Embryonic facial prominence (tissue), 1 donor: Measurements from ENCODE around the gene TMEM174.
"Not testable (repeated sequence)": the region's sequence is repeated elsewhere in the genome, so short reads cannot be mapped to it uniquely, and the experiment has no call there.

Source experiments
- DNase-seq: peaks from one replicate; pipeline ENCODE4 v3.0.0-alpha.2; 2016; ENCODE audit errors: extremely low spot score

TMEM174 gene

DNA sequence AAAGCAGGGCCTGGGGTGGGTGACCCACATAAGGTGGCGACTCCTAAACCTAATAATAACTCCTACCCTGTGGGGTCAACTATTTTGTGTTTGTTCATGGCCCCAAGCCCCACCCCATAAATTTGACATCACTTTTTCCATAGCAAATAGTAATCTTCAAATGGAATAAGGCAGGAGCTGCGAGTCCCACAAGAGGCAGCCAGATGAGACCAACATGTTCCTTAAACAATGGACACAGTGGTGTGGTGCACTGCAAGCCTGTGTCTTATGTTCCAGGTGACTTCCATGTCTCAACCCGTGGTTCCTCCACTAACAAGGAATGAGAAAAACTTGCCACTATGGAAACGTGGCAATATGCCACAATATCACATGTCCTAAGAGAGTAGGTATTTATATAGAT is 20.6 kb downstream of the TMEM174 start:
- DNase-seq: no peak

DNA sequence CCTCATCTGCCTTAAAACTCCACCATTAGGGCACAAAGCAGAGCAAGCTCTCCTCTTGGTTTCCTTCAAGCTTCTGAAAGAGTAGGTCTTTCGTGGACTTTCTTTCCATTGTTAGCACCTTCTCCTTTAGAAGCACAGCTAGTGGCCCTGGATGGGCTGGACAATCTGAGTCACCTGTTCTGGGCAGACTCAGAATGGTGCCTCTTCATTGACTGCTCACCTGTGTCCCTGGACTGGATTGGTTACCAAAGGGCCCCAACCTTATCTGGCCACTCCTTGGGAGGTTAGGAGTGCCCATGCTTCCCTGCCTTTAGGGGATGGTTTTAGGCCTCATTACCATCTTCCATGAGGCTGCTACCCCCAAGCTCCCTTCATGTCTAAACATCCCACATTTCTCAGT is 23.2 kb downstream of the TMEM174 start:
- DNase-seq: no peak

DNA sequence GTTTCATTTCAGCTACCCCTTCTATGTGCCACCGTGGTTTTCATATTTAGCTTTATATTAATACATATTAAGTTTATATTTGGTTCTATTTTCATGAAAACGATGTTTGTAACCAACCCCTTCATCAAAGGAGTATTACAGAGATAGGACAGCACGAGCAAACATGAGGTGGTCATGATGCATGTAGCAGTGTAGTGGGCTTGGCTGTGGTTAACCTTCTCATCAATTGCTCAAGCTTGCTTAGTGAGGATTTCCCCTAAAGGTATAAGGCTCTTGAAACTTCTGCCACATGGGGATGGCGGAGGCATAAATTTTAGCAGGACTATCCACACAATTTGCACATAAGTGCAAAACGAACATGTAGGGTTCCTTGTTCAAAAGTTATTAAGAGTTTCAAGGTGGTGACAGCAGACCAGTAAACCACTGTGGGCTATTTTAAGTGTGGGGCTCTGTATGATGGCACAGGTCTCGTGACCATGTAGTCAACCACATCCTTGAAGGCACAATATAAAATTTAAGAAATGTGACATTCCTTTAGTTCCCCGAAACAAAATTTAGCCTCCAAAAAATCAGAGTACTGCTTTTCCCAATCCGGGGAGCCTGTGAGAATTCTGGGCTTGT is 24.8 kb downstream of the TMEM174 start:
- DNase-seq: no peak

DNA sequence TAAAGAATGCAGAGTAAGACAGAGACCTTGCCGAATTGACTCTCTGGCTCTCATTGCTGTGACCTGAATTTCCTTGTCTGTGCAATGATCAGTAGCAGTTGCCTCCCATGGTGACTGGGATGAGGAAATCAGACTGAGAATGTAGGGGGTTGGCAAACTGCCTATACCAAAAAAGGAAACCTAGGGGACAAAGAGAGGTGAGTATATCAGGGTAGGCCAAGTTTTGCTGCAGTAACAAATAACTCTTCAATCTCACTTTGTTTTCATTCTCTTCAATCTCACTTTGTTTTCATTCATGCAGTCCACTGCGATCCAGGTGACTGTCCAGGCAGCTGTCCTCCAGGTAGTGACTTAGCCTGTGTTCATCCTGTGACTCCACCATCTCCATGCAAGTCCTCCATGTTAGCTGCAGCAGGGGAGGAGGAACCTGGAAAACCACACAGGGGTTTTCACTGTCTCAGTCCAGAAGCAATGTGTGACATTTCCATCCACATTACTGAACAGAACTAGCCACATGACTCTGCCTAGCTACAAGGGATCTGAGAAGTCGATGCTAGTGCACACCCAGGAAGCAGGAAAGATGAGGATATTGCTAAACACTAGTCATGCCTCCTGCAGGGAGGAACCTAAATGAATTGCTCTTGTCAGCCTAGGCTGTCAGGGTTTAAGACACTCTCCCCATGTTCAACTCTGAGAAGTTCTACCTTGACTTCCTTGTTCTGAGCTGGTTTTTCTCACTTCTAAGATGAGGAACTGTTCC is 26.0 kb downstream of the TMEM174 start:
- DNase-seq: no peak

DNA sequence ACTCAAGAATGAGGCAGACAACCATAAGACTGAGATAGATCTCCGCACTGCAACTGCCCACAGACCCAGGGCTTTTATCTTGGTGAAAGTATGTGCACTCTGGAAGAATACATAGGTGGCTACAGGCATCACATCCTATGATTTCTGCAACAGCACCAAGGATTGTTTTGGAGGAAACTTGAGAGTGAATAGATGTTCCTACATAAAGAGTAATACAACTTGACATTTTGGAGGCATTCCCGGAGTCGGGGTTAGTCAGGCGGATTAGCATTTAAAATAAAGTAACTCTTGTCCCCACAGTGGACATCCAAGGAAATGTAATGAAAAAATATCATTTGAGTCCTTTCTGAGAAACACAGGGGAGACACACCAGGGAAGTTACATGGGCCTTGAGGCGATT is 26.7 kb downstream of the TMEM174 start:
- no peak for DNase-seq

DNA sequence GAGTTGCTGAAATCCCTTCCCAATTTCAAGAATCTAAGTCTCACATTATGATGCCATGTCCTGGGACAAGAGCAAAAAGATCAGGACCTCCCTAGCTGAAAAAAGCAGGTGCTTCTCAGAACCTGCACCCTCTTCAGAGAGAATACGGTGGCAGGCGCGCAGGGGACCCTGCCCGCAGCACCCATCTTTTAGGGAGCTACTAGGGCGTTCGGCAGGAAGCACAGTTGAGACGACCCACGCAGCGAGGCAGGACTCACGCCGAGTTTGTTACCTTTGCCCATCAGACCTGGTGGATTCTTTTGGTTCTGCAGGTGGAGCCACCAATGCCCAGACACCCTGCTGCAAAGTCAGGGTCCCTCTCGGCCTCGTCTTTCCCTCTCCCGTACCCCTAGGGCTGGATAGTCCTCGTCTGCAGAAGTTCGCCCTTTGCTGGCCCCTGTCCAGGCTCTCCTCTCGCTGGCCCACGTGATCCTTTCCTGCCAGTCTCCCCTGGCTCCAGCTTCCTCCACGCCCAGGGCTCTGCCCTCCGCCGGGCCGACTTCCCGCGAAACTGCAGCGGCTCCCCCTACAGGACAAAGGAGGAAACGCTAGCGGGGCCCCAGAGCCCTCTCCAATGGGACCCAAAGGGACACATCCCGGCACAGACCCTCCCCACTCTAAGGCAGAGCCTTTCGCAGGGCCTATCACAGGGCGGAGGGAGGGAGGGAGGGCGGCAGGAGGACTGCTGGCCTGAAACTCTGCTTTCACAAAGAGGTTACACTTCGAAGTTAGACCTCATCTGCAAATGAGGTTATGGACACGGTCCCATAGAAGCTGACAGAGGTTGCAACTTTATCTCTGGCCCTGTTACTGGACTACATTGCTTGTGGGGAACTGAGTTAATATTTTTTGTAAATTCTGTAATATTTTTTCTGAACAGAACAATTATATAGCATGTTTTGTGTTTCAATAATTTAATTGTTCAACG is 28.8 kb downstream of the TMEM174 start:
- no peak for DNase-seq

DNA sequence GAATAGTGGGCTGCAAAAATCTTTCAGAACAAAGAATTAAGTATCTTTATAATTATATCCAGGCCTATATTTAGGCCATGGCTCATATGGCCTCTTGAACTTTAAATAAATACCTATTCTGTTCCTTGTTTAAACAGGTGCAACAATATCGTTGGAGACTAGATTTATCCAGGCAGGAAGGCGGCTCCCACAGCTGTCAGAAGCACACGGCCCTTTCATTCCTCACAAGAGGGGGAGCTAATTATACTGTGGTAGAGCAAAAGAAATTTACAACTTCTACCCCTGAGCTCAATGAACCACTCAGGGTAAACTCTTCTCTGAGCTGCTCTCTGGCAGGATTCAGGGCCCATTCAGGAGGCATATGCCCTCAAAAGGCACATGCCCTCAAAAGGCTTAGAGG is 31.3 kb downstream of the TMEM174 start:
- DNase-seq: no peak

DNA sequence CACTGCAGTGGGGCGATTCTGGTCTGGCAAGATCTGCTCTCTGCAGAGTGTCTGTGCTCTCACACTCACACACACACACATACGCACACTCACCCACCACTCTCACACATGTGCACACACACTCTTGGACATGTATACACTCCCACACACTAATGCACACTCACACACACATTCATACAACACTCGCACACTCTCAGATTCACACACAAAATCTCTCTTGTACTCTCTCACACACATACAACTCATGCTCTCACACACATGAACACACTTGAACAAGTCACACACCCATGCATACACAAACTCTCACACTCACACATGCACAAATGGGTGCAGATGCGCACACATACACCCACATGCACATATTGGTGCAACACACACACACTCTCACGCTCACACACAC is 31.7 kb downstream of the TMEM174 start:
- no peak for DNase-seq

DNA sequence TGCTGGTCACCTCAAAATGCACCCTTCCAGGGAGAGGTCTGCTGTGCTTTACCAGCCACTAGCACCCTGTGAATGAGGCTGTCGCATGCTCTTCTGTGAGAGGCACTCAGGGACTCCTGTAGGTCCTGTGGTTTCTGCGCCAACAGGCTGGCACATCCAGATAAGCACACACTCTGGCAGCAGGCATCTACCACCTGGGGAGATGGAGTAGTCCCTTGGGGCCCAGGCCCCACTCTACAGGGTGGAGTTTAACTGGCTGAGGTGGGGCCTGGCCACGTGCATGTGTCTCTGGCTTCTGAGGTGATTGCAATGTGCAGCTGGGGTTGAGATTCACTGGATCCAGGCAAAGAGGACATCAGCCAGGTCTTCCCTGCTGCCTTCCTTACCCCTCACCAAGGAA is 32.3 kb downstream of the TMEM174 start:
- no peak for DNase-seq

DNA sequence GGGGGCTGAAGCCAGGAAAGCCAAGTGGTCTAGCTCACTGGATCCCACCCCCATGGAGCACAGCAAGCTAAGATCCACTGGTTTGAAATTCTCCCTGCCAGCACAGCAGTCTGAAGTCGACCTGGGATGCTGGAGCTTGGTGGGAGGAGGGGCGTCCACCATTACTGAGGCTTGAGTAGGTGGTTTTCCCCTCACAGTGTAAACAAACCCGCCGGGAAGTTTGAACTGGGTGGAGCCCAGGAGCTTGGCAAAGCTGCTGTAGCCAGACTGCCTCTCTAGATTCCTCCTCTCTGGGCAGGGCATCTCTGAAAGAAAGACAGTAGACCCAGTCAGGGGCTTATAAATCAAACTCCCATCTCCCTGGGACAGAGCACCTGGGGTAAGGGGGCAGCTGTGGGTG is 34.2 kb downstream of the TMEM174 start:
- not testable (repeated sequence) for DNase-seq

DNA sequence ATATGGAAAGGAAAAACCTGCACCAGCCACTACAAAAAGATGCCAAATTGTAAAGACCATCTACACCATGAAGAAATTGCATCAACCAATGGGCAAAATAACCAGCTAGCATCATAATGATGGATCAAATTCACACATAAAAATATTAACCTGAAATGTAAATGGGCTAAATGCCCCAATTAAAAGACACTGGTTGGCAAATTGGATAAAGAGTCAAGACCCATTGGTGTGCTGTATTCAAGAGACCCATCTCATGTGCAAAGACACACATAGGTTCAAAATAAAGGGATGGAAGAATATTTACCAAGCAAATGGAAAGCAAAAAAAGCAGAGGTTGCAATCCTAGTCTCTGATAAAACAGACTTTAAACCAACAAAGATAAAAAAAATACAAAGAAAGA is 36.1 kb downstream of the TMEM174 start:
- not testable (repeated sequence) for DNase-seq

DNA sequence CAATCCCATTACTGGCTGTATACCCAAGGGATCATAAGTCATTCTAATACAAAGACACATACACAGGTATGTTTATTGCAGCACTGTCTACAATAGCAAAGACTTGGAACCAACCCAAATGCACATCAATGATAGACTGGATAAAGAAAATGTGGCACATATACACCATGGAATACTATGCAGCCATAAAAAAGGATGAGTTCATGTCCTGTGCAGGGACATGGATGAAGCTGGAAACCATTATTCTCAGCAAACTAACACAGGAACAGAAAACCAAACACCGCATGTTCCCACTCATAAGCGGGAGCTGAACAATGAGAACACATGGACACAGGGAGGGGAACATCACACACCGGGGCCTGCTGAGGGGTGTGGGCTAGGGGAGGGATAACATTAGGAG is 39.7 kb downstream of the TMEM174 start:
- DNase-seq: not testable (repeated sequence)

DNA sequence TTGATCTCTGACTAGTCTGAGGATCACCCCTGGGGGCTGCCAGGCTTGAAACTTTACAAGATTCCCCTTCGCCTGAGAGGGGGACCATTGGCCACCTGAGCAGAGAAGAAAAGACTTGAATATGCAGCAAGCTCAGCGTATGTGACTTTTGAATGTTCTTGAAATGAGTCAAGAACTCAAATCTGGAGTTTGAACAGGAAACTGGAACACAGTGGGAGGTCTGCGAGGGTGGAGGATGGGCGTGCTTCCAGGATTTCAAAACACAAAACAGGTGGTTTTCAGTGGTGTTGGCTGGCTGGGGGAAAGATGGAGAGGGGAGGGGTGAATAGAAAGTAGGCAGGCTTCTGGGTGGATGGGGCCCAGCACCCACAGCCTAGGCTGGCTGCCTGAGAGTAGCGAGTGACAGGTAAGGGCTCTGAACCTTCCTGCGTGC is 40.6 kb downstream of the TMEM174 start:
- no peak for DNase-seq

DNA sequence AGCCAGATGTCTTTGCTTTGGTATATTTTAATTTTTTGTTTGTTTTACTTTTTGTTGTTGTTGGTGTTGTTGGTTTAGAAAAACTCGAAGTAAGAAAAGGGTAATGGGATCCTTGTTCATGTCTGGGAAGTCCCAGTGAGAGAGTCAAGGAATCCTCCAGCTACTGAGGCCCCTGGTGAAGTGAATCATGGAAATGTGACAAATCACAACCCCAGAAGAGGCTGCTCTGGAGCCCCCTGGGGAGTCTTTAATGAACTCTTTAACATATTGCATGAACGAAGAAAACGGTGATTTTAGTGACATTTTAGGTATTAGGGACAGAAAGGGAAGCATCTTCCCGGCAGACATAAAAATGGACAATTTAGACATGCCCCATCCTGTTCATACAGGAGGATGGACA is 41.3 kb downstream of the TMEM174 start:
- no peak for DNase-seq

DNA sequence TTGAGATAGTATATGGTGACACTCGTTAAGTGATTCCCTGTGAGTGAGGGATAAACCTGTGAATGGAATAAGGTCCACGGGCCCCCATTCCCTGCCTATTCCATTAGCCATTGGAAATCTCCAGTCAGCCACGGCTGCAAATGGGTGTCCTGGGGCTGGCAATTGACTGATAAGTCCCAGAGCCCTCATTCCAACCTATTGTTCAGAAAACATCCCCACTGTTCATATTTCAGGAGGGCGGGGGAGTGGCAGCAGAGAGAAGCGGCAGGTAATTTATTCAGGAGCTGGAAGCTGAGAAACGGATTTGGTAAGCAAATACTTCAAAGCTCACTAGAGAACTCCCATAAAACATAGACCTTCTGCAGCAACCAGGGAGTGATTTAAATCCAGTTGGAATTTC is 42.0 kb downstream of the TMEM174 start:
- DNase-seq: no peak

DNA sequence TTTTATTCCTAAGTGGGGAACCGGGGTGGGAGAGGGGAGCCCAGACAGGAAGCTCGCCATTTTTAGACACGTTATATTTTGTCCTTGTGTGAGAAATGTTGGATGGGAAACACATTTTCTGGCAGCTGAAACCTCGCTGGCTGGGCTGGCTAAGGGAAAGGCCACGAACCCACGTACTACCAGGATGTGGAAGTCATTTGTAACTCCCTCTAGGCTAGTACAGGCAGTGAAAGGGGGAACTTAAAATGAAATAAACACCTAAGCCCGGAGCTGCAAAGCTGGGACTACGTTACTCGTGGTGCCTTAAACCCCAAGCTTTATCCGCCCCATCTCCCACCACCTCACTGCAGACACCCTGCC is 42.5 kb downstream of the TMEM174 start:
- no peak for DNase-seq

DNA sequence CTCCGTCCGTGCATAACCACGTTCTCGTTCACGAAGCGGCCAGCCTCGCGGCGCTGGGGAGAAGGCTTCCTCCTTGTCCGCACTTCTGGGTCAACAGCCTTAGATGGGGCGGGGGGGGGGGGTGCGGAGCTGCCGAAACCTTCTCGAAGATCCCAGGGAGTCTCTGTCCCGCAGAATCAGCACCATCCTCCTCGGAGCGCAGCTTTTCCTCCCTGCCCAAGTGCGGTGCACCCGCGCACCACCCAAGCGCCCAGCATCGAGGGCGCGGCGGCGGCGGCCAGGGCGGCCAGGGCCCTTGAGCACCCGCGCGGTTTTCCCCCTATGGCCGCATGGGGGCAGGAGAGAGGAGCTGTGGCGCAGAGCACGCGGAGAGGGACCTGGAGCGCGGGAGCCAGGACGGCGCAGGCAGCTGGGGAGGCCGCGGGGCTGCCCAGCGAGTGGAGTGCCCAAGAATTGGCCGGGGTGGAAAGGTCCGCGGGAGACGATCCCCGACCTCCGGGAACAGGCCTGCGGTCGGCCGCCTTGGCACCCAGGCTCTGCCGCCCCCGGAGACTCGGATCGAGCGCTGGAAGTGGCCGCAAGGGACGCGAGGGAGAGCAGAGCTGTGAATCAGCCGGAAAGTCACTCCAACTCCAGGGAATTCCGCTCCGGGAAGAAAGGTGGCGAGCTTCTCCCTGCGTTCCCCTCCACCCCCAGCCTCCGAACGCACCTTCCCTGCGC is 43.1 kb downstream of the TMEM174 start:
- peak; percentile 53 for DNase-seq

DNA sequence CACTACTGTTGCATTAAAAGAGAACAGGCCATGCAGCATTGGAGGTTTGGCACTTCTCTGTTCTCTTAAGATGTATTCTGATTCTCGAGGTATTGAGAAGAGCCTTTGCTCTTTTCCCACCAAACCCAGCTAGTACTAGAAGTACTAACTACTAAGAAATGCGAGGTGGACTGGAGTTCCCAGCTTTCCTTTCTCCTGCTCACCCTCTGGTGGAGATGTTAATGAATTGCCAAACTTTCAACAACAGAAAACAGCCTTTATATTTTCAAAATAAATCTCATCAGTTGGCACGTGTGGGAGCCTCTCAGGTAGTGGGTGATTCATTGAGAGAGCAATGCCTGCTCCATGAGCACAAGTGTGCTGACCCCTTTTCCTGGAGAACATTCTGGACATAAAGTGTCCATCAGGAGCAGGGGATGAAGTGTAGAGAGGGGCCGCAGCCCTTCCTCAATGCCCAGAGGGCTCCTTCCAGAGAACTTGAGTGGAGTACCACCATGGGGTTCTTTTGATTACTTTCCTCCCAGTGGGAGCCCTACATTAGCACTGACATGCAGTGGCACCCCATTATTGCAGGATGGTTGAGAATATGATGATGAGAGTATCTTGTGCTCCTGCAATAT is 45.7 kb downstream of the TMEM174 start:
- DNase-seq: no peak

DNA sequence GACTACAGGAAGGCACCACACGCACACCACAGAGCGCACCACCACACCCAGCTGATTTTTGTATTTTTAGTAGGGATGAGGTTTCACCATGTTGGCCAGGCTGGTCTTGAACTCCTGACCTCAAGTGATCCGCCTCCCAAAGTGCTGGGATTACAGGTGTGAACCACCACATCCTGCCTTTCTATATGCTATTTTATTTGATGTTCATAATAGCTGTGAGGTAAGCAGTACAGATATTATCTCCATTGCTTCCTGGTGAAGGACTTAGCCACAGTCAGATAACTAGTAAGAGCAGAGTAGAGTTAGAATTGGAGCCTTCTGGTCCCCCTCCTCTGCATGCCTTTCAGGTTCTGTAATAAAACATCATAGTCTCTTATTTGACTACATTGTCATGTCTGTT is 46.3 kb downstream of the TMEM174 start:
- not testable (repeated sequence) for DNase-seq

DNA sequence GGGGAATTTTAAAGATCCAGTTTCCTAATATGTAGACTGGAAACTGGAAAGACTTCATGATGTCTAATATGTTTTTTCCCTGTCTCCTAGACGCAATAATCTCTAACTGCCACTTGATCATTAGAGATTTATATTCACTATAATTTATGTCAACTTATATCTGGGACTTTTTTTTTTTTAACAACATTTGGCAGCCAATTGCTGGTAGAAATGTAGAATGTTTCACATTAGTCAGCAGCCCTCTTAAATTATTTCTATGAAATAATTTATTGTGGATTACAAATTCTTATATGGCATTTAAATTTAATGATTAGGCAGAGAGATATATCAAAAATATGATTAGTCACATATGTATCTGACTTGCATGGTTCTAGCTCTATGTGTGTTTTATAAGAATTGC is 48.2 kb downstream of the TMEM174 start:
- no peak for DNase-seq

DNA sequence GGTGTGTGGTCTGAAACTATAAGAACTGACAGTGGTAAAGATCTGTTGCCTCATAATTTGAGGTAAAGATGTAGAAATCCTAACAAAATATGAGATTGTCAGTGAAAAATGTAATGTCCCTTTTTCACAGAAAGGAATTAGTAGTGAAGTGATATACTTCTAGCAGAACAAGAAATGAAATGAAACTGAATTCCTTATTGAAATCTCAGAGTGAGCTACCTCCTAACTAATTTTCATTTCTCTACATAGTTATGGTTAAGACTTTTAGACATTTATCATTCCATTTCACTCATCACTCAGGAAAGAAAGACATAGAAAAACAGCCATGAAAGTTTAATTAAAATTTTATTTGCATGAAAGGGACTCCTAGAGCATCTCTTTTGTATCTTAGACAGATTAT is 48.7 kb downstream of the TMEM174 start:
- no peak for DNase-seq
